WTC11 (cell line): ENCODE measurements around the gene SOX9.

Experiments used
- ESRRA ChIP-seq: sonication (generic); formaldehyde crosslinking; IDR thresholded peaks from 2 replicates; pipeline ENCODE4 v1.8.1; 2022; ENCODE audit warnings: mild to moderate bottlenecking, missing genetic modification reagents, borderline replicate concordance
- TCF7 ChIP-seq: sonication (generic); formaldehyde crosslinking; IDR thresholded peaks from 2 replicates; pipeline ENCODE4 v1.8.0; 2022; ENCODE audit warnings: mild to moderate bottlenecking, low read depth, missing genetic modification reagents, moderate library complexity
- ZBTB21 ChIP-seq: sonication (generic); formaldehyde crosslinking; IDR thresholded peaks from 2 replicates; pipeline ENCODE4 v1.8.1; 2023; ENCODE audit warnings: mild to moderate bottlenecking, missing genetic modification reagents, borderline replicate concordance
- ZNF317 ChIP-seq: sonication (generic); formaldehyde crosslinking; IDR thresholded peaks from 2 replicates; pipeline ENCODE4 v1.8.1; 2023; ENCODE audit warnings: low read depth, mild to moderate bottlenecking, moderate library complexity, missing genetic modification reagents, borderline replicate concordance
- ZNF416 ChIP-seq: fragments of 250-450 bp; sonication (Bioruptor Pico); IDR thresholded peaks from 2 replicates; pipeline ENCODE4 v1.9.0; 2021; ENCODE audit warnings: mild to moderate bottlenecking, inconsistent platforms
- TF ChIP-seq, protein P1 (sequence below): fragments of 200-600 bp; IDR thresholded peaks from 2 replicates; pipeline ENCODE4 v1.8.0; 2022; ENCODE audit warnings: antibody characterized with exemption

DNA sequence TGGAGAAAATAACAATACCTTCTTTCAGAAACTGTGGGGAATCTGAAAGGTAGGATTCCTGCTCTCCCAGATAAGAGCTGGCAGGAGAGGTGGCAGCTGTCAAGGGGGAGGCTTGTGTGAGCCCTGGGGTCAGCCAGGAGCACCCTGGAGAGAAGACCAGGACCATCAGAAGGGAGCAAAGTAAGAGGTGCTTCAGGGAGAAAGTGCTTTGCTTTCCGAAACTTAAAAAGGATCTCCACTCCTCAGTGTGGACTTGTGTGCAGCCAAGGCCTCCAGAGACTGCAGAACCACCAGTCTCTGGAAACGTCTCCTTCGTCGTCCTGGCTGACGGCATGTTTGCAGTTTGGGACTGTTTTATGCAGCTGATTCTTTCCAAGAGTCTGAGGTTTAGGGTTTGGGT, 13.7 kb upstream of the SOX9 start:
- TF ChIP-seq ZNF317 (CRISPR knock-in tag) (no peak), ZNF416 (CRISPR knock-in tag) (no peak), ZBTB21 (CRISPR knock-in tag) (no peak), ESRRA (CRISPR knock-in tag) (no peak), TCF7 (CRISPR knock-in tag) (no peak)
- TF ChIP-seq, protein P1, sequence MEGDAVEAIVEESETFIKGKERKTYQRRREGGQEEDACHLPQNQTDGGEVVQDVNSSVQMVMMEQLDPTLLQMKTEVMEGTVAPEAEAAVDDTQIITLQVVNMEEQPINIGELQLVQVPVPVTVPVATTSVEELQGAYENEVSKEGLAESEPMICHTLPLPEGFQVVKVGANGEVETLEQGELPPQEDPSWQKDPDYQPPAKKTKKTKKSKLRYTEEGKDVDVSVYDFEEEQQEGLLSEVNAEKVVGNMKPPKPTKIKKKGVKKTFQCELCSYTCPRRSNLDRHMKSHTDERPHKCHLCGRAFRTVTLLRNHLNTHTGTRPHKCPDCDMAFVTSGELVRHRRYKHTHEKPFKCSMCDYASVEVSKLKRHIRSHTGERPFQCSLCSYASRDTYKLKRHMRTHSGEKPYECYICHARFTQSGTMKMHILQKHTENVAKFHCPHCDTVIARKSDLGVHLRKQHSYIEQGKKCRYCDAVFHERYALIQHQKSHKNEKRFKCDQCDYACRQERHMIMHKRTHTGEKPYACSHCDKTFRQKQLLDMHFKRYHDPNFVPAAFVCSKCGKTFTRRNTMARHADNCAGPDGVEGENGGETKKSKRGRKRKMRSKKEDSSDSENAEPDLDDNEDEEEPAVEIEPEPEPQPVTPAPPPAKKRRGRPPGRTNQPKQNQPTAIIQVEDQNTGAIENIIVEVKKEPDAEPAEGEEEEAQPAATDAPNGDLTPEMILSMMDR = no peak
